ENCODE results near the gene ELAPOR1.
A peak's percentile ranks its signal among the peaks of the same experiment; 100 is the strongest.

The ELAPOR1 gene

GRCh38 chr1:109113590-109114341, at the start of gene ELAPOR1:
Gene ELAPOR1 (plus strand): TSS chr1:109114115. CDS start chr1:109114184, 69 bp downstream.
- DNase-seq = peak; percentile 81

GRCh38 chr1:109065137-109065536, 48.8 kb upstream of the ELAPOR1 start:
- no peak for DNase-seq

GRCh38 chr1:109067883-109068282, 46.0 kb upstream of the ELAPOR1 start:
- DNase-seq = no peak

GRCh38 chr1:109069294-109069693, 44.6 kb upstream of the ELAPOR1 start:
- no peak for DNase-seq

GRCh38 chr1:109075531-109076490, 38.1 kb upstream of the ELAPOR1 start, which contains the start of gene TAF13:
Gene TAF13 (minus strand): TSS chr1:109076003. CDS start chr1:109075947, 56 bp downstream.
- DNase-seq = peak; percentile 77

- DNase-seq = no peak
These were observed 35.6 kb upstream of the ELAPOR1 start for GRCh38 chr1:109078317-109078716.

- no peak for DNase-seq
These were observed 34.7 kb upstream of the ELAPOR1 start for GRCh38 chr1:109079240-109079622.

- DNase-seq = no peak
These were observed 33.4 kb upstream of the ELAPOR1 start for GRCh38 chr1:109080441-109081082.

- DNase-seq = no peak
These were observed 30.4 kb upstream of the ELAPOR1 start for GRCh38 chr1:109083501-109083900.

GRCh38 chr1:109083923-109084322, 30.0 kb upstream of the ELAPOR1 start:
- DNase-seq = no peak

- DNase-seq = no peak
These were observed 29.1 kb upstream of the ELAPOR1 start for GRCh38 chr1:109084563-109085517.

- DNase-seq = no peak
These were observed 24.5 kb upstream of the ELAPOR1 start for GRCh38 chr1:109089242-109090015.

- peak; percentile 79 for DNase-seq
These were observed 23.5 kb upstream of the ELAPOR1 start, which contains the start of gene TMEM167B for GRCh38 chr1:109090196-109091077. Gene TMEM167B (plus strand): TSS chr1:109090764. CDS start chr1:109090873, 109 bp downstream.

- no peak for DNase-seq
These were observed 22.7 kb upstream of the ELAPOR1 start for GRCh38 chr1:109091078-109091838.

GRCh38 chr1:109091839-109092193, 22.1 kb upstream of the ELAPOR1 start:
- DNase-seq = no peak

GRCh38 chr1:109094377-109094803, 19.5 kb upstream of the ELAPOR1 start:
- DNase-seq = no peak

- DNase-seq = no peak
These were observed 19.0 kb upstream of the ELAPOR1 start for GRCh38 chr1:109094871-109095270.

GRCh38 chr1:109095631-109096030, 18.3 kb upstream of the ELAPOR1 start:
- no peak for DNase-seq

GRCh38 chr1:109096120-109096519, 17.8 kb upstream of the ELAPOR1 start:
- no peak for DNase-seq

All from activated CD4-positive, alpha-beta T cell treated with anti-CD3 and anti-CD28 coated beads for 1 hour (primary cell).